GM12872 (cell line): ENCODE measurements around the gene RIF1.

Experiments
- TF ChIP-seq, protein P1 (sequence below): IDR thresholded peaks from 3 replicates; pipeline ENCODE4 v1.5.1; 2011; ENCODE audit warnings: low read depth, mild to moderate bottlenecking, low read length, moderate library complexity; ENCODE audit not compliant: insufficient read depth

RIF1 gene

DNA sequence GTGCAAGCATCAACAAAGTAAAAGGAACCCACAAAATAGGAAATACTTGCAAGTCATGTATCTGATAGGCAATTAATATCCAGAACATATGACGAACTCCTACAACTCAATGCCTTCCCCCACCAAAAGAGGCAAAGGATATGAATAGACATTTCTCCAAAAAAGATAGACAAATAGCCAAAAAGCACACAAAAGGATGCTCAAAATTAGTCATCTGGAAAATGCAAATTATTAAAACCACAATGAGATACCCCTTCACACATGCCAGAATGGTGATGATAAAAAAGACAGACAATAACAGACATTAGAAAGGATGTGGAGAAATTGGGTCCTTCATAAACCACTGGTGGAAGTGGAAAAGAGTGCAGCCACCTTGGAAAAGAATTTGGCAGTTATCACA, 76.4 kb downstream of the RIF1 start:
- TF ChIP-seq, protein P1, sequence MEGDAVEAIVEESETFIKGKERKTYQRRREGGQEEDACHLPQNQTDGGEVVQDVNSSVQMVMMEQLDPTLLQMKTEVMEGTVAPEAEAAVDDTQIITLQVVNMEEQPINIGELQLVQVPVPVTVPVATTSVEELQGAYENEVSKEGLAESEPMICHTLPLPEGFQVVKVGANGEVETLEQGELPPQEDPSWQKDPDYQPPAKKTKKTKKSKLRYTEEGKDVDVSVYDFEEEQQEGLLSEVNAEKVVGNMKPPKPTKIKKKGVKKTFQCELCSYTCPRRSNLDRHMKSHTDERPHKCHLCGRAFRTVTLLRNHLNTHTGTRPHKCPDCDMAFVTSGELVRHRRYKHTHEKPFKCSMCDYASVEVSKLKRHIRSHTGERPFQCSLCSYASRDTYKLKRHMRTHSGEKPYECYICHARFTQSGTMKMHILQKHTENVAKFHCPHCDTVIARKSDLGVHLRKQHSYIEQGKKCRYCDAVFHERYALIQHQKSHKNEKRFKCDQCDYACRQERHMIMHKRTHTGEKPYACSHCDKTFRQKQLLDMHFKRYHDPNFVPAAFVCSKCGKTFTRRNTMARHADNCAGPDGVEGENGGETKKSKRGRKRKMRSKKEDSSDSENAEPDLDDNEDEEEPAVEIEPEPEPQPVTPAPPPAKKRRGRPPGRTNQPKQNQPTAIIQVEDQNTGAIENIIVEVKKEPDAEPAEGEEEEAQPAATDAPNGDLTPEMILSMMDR: no peak

DNA sequence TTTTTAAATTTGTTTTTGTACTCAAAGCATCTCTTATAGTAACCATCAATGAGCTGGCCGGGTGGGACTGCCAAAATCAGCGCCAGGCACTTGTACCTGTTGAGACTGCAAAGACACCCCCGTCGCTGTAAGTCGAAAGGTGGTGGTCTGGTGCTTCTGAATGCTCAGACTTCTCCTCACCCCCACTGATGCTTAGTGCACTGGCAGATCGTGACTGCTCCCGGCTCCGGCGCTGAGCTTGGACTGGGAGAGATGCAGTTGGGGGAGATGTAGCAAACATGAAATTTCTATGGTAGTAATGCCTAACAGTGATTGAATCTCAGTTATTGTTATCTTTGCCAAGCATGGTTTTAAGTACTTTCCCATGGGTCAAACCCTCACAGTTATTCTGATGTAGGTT, 80.6 kb downstream of the RIF1 start:
- TF ChIP-seq, protein P1: no peak

DNA sequence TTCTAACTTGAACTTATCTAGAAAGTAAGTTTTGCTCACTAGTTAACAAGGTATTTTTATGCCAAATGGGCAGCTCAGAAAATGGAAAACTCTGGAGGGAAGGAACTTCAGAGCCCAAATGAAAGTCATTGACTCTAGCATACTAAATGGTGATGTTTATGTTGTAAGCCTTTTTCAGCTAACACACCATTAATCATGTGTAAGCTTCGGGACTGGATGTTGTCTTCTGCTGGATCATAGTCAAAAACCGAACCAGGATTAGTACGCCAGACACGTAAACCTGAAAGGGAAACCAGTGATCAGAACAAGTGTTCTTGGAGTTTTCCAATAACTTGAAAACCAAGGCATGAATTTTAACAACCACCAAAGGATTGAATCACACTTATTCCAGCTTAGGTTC, 81.8 kb downstream of the RIF1 start:
- TF ChIP-seq, protein P1: no peak

DNA sequence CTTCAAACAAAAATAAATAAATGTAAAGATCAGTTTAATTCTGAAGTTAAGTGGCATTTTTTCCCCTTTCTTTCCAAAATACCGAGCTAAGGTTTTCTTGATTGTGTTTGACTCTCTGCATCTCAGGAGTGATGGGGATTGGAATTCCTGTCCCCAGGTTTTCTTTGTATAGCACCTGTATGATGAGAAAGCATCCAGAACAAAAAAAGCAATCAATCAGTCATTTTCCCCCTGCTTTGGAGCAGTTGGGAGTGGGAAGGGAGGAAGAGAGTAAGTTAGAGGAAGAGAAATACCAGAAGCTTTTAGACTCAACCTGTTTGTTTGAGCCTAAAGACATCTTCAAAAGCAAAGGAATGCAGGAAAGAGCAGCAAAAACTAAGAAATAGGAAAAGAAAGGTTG, 88.5 kb downstream of the RIF1 start:
- TF ChIP-seq, protein P1: no peak

DNA sequence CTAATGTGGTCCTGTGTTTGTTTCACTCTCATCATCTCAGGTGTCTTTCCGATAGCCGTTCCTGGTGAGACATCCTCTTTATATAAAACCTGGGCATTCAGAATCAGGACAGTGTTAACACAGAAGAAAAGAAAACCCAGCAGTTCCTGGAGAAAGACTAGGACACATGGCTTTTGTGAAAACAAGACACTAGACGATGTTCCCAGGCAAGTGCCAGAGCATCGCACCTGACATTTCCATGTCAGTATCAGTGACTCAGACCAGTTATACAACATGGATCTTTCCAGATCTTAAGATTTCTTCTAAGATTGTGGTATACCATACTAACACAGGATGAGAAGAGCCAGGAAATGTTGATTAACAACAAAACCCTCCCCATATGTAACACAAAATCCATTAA, 96.5 kb downstream of the RIF1 start:
- TF ChIP-seq, protein P1: no peak

DNA sequence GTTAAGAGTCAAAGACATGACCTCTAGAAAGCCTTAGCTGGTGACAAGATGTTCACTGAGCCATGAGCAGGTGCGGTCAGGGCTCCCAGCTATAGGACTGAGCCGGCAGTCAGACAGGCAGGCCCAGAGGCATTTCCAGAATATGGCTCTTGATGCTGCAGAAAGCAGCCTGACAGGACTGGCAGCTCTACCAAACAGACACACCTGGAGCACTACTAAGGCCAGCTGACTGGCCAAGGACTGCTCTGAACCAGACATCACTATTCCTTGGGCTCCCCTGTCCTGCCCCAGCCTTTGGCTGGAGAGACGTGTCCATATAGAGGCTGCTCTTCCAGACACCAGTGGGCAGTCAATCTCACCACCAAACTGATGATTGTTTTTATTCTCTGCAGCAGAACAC, 98.8 kb downstream of the RIF1 start:
- TF ChIP-seq, protein P1: no peak

DNA sequence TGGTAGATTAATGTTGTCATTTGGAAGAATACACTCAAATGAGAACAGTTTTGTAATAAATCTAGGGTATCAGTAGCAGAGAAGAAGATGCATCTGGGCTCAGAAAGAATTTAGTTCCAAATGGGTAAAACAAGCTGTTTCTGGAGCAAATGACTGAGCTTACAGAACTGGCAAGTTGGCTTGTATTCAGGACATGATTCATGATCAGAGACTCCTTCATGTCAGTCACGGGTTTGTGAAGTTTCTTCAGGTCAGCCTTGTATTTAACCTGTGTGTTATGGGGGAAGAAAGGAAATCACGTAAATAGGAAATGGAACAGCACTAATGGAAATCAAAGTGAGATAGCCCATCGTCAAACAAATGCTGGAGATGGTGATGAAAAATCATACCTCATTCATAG, 109.1 kb downstream of the RIF1 start:
- TF ChIP-seq, protein P1: no peak

DNA sequence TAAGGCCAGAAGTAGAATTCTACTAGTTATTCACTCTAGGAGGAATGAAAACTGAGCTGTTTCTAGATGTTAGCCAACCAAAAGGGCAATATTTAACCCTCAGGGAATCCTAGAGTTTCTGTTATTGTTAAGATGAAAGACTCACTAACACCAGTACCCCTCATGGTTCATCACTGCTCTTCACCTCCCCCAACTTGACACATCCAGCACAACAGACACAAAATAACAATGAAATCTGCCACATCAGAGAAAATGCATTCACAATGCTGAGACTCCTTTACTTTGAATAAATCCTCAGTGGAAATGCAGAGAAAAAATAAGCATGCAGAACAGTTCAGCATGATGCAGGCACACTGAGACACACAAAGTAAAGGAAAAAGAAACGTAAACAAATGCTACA, 111.3 kb downstream of the RIF1 start:
- TF ChIP-seq, protein P1: no peak
